Measurements from ENCODE around the gene TFF3.

The TFF3 gene

GRCh38 chr21:42289926-42290325 is 25.3 kb downstream of the TFF3 start:
- no peak for DNase-seq (ENCODE audit: low read depth)

GRCh38 chr21:42288962-42289361 is 26.2 kb downstream of the TFF3 start:
- no peak for DNase-seq (ENCODE audit: low read depth)

- no peak for DNase-seq (ENCODE audit: low read depth)
Measured at GRCh38 chr21:42287193-42288083, 27.8 kb downstream of the TFF3 start.

GRCh38 chr21:42286416-42286815 is 28.8 kb downstream of the TFF3 start:
- no peak for DNase-seq (ENCODE audit: low read depth)

GRCh38 chr21:42285569-42286245 is 29.5 kb downstream of the TFF3 start:
- DNase-seq (ENCODE audit: low read depth), result no peak

GRCh38 chr21:42282715-42283114 is 32.5 kb downstream of the TFF3 start:
- DNase-seq (ENCODE audit: low read depth), result no peak

GRCh38 chr21:42282021-42282420 is 33.2 kb downstream of the TFF3 start:
- DNase-seq (ENCODE audit: low read depth), result no peak

- DNase-seq (ENCODE audit: low read depth), result no peak
Measured at GRCh38 chr21:42281181-42281680, 34.0 kb downstream of the TFF3 start.

- DNase-seq (ENCODE audit: low read depth), result no peak
Measured at GRCh38 chr21:42280356-42281180, 34.6 kb downstream of the TFF3 start.

GRCh38 chr21:42279888-42280287 is 35.3 kb downstream of the TFF3 start:
- DNase-seq (ENCODE audit: low read depth), result no peak

- DNase-seq (ENCODE audit: low read depth), result no peak
Measured at GRCh38 chr21:42279341-42279871, 35.8 kb downstream of the TFF3 start.

- no peak for DNase-seq (ENCODE audit: low read depth)
Measured at GRCh38 chr21:42278451-42279149, 36.6 kb downstream of the TFF3 start.

- no peak for DNase-seq (ENCODE audit: low read depth)
Measured at GRCh38 chr21:42277593-42277992, 37.6 kb downstream of the TFF3 start.

GRCh38 chr21:42276526-42277154 is 38.6 kb downstream of the TFF3 start:
- DNase-seq (ENCODE audit: low read depth), result no peak

- DNase-seq (ENCODE audit: low read depth), result no peak
Measured at GRCh38 chr21:42276076-42276475, 39.1 kb downstream of the TFF3 start.

- DNase-seq (ENCODE audit: low read depth), result no peak
Measured at GRCh38 chr21:42272984-42273600, 42.1 kb downstream of the TFF3 start.

GRCh38 chr21:42272109-42272962 is 42.9 kb downstream of the TFF3 start:
- no peak for DNase-seq (ENCODE audit: low read depth)

- DNase-seq (ENCODE audit: low read depth), result no peak
Measured at GRCh38 chr21:42271065-42271464, 44.1 kb downstream of the TFF3 start.

GRCh38 chr21:42269386-42269785 is 45.8 kb downstream of the TFF3 start:
- DNase-seq (ENCODE audit: low read depth), result no peak
